GM18507 (cell line): Measurements from ENCODE around the gene ZNF576.
"Not testable (repeated sequence)": the region's sequence is repeated elsewhere in the genome, so short reads cannot be mapped to it uniquely, and the experiment has no call there.

ENCODE experiments used
- DNase-seq: peaks from one replicate; pipeline ENCODE4 v3.0.0; 2011; ENCODE audit warnings: low read depth; ENCODE audit not compliant: insufficient read length; ENCODE audit errors: extremely low spot score
- FAIRE-seq: peaks from 2 replicates; lab custom pipeline; 2011; peaks lifted over from hg19 to GRCh38; lab: Jason Lieb, UNC

Gene ZNF576

DNA sequence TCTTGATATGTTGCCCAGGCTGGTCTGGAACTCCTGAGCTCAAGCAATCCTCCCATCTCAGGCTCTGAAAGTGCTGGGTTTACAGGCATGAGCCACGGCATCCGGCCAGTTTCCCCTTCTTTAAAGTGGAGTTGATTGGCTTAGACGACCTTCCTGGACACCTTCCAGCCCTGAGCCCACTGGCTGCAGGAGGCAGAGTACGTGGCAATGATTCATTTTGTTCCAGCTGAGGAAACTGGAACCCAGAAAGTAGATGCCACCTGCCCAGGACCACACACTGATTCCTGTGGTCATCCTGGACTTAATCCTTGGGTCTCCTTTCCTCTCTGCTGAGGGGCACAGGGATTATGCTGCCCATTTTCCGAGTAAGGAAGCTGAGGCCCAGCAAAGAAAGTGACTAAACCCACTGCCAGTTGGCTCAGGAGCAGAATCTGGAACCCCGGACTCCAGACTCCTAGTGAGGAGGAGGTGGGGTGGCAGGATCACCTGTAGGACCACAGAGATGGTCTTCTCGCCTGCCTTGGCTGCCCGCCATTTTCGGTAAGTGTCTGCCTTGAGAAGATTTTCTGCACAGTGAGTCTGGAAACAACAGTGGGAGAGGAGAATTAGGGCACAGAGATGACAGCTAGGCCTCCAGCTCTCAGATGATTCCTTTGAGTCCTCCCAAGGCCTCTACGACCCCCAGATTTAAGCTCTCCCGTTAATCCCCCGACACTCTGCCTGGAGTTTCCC, 21.8 kb upstream of the ZNF576 start:
- DNase-seq (no peak), FAIRE-seq (no peak)

GRCh38 chr19:43575156-43575950, 21.0 kb upstream of the ZNF576 start, which contains the start of the genes PINLYP and XRCC1:
Gene PINLYP, plus strand, starts transcription at chr19:43575801. Its CDS starts 1,391 bp downstream, at chr19:43577192.
Gene XRCC1, minus strand, starts transcription at chr19:43575527. Its CDS starts 69 bp downstream, at chr19:43575458.
- FAIRE-seq (peak; percentile 100), DNase-seq (peak; percentile 96)

- FAIRE-seq (no peak), DNase-seq (no peak)
Measured at GRCh38 chr19:43575955-43576878, 20.2 kb upstream of the ZNF576 start.

DNA sequence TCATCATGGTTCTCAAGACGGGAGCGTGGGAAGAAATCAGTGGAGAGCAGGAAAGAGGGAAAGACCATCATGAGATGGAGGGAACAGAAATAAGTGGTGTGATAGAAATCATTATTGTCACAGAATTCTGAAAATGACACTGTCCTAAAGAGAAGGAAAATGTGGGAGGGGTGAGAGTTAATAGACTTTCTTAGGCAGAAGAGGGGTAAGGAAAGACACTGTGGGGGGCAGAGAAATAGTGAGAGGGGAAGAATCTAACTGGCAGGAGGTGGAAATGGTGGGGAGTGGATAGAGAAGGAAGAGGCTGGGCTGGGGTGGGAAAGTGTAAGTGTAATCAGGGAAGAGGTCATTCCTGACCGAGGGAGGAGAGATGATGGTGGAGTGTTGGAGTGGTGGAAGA, 17.6 kb upstream of the ZNF576 start:
- DNase-seq (no peak), FAIRE-seq (no peak)

DNA sequence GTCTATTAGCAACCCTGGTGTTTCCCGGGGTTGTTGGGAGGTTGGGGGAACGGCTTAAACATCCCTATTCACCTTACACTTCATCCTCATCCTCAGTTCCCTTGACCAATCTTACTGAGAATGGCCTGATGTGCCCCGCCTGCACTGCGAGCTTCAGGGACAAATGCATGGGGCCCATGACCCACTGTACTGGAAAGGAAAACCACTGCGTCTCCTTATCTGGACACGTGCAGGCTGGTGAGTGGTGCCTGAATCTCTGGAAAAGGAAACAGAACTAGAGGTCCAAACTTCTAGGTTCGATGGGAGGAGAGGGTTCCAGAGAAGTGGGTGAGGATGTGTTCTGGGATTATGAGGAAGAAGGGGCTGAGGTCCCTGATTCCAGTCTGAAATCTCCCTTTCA, 14.9 kb upstream of the ZNF576 start:
- no peak for FAIRE-seq
- DNase-seq, result no peak

DNA sequence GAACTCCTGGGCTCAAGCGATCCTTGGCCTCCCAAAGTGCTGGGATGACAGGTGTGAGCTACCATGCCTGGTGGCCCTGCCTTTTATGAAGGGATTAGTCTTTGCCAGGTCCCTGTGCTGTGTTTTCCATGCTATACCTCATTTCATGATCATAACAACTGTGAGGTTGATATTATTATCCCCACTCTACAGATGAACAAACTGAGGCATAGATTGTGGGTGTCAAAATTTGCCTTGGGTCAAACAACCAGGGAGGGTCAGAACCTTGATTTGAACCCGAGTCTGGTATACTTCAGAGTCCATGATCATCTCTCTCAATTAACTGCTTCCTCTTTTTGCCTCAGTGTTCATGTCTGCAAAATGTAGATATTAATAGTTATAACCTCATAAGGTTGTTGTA, 13.9 kb upstream of the ZNF576 start:
- no peak for DNase-seq
- FAIRE-seq, result no peak

GRCh38 chr19:43584484-43584883, 11.9 kb upstream of the ZNF576 start:
- FAIRE-seq (peak; percentile 81), DNase-seq (no peak)

- FAIRE-seq (no peak), DNase-seq (no peak)
Measured at GRCh38 chr19:43586346-43586745, 10.0 kb upstream of the ZNF576 start.

DNA sequence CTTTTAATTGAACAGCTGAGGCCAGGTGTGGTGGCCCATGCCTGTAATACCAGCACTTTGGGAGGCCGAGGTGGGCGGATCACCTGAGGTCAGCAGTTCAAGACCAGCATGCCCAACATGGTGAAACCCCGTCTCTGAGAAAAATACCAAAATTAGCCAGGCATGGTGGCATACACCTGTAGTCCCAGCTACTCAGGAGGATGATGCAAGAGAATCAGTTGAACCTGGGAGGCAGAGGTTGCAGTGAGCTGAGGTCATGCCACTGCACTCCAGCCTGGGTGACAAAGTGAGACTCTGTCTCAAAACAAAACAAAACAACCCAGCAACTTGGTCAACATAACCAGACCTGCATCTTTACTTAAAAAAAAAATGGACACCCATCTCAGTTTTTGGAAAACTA, 9.4 kb upstream of the ZNF576 start:
- not testable (repeated sequence) for FAIRE-seq, DNase-seq

GRCh38 chr19:43589277-43589676, 7.1 kb upstream of the ZNF576 start:
- DNase-seq (no peak), FAIRE-seq (no peak)

DNA sequence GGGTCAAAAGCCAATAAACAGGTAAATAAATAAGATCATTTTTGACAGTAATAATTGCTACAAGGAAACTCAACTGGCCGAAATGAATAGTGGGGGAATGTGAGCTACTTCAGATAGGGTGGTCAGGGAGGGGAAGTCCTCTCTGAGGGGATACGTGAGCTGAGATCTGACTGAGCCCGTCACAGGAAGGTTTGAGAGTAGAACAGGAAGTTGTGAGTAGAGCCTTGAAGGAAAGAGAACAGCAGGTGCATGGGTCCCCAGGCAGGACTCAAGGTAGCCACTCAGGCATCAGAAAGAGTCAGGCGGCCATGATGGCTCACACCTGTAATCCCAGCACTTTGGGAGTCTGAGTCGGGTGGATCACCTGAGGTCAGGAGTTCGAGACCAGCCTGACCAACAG, 6.7 kb upstream of the ZNF576 start:
- no peak for DNase-seq
- no peak for FAIRE-seq

GRCh38 chr19:43591904-43592772, 4.3 kb upstream of the ZNF576 start:
- no peak for FAIRE-seq

DNA sequence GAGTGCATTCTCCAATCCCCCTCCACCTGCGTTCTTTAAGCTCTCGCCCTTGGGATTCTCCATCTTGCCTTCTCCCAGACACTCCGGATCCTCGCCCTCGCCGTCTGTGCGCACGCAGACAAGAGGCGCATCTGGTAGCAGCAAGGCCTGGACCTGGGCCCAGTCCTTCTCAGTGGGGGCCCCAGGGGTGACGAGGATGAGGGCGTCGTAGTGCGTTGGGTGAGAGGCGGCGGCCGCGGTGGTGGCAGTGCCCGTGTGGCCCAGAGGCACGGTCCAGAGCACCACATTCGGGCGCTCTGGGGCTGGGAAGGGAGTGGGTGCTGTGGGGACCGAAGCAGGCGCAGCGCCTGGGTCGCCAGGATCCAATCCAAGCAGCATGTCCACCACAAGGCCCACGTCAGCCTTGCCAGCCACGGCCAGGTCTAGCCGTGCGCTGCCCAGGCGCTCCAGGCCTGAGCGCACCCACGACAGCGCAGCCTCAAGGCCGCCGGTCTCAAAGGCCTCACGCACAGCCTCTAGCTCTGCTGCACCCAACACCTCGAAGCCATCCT, 3.5 kb upstream of the ZNF576 start:
- DNase-seq (no peak), FAIRE-seq (no peak)

More at GRCh38 chr19:43591904-43592772, 4.3 kb upstream of the ZNF576 start:
- DNase-seq, result no peak

DNA sequence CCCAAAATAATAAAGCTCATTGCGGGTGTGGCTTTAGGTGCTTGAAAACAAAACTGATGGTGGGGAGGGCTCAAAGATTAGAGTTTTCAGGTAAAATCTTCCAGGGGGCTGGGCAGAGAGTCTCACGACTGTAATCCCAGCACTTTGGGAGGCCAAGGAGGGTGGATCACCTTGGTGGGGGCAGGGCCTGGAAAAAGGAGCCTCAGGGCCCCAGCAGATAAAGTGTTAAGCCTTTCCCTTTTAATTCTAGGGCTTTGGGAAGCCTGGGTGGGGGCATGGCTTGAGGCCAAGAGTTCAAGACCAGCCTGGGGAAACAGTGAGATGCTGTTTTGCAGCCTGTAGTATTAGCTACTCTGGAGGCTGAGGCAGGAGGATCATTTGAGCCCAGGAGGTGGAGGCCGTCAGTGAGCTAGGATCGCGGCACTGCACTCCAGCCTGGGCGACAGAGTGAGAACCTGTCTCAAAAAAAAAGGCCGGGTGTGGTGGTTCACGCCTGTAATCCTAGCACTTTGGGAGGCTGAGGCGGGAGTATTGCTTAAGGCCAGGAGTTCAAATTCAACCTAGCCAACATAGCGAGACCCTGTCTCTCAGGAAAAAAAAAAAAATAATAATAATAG, 2.2 kb upstream of the ZNF576 start:
- FAIRE-seq, result no peak
- DNase-seq, result no peak

DNA sequence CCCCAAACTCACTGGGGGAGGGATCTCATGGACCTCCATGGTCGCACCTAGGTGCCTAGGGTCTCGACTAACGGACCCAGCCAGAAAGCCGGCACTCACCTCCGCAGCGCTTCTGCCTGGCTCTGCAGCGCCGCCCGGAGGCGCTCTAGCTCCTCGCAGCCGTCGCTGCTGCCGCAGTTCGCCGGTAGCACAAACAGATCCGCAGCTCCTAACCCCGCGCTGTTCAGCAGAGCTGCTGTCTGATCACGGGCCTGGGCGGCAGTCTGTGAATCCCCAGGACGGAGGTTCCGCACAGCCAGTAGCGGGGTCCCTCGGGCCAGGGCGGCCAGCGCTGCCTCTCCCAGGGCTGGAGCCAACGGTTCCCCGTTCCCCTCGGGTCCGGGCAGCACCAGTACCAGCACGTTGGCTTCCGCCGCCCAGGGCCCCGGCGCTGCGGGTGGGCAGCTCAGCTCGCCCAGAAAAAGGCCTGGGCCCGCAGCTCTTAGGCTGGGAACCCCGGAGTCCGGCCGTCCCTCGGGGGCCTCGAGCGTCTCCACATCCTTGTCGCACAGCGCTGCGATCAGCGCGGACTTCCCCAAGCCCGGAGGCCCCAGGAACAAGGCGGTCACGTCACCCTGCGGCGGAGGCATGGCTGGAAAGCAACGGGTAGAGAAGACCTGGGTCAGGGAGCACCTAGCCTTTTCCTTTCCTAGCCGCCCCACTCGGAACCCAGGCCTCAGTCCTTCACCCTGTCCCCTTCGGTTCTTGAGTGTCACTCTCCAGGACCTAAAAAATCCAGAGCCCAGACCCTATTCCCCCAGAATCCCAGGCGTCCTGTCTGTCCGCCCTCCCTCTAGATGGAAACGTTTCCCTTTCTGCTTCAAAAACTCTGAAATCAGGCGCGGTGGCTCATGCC, 1.4 kb upstream of the ZNF576 start:
- FAIRE-seq, result peak; percentile 73

DNA sequence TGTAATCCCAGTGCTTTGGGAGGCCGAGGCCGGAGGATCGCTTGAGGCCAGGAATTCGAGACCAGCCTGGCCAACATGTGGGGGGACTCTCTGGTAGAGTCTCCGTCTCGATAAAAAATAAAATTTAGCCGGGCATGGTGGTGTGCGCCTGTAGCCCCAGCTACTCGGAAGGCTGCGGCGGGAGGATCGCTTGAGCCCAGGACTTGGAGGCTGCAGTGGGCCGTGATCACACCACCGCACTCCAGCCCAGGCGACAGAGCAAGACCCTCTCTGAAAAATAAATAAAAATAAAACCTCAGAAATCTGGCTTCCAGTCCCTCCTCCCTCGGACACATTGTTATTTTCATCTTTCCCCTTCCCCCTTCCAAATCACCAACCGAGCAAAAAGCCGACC, 793 bp upstream of the ZNF576 start:
- no peak for FAIRE-seq

More for the DNA sequence above, 1.4 kb upstream of the ZNF576 start:
- no peak for DNase-seq

GRCh38 chr19:43596842-43597461, 557 bp downstream of the ZNF576 start:
- FAIRE-seq (no peak), DNase-seq (no peak)

More for the DNA sequence above, 793 bp upstream of the ZNF576 start:
- DNase-seq, result no peak
